ENCODE results near the gene BDNF. TPM values are rescaled to one million over a fixed set of nuclear protein-coding genes. Genes with fewer than 3 reads are reported as not detected.

The BDNF gene
- total RNA-seq, 1 donor from 2014 or later: 0.79 TPM

DNA sequence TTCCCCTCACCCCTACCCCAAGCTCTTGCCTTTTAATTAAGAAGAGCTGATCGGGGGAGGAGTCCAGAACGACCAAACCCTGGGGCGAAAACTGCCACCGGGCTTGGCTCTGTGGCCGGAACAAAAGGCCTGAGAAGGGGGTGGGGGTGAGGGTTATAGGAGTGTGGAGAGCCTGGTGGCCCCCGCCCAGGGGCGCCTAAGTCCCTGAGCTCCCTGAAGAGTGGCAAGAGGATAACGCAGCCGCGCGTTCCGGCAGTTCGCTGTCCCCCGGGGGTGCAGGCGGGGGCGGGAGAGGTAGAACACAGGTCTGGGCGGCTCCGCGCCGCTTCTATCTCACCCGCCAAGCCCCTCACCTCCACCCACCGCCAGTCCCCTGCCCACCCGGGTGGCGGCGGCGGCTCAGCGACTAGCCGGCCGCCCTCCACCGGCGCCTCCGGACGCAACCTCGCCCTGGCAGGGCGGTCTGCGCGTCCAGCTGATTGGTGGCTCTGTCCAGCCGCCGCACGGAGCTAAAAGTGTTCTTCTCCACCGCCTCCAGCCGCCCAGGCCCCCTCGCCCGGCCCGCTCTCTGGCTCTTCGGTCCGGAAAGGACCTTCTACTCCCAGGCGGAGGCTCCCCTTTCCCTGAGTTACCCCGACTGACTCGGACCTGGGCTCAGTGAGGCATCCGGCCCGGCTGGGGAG is 18.7 kb upstream of the BDNF start:
- Histone ChIP-seq H3K4me3 (ENCODE audit: low read depth, low read length) (peak overlapping the region; percentile 36), H3K27me3 (ENCODE audit: control insufficient read depth, insufficient read depth, low read length) (peaks cover 38% of the 10 kb centered on the region), H3K36me3 (ENCODE audit: control insufficient read depth, insufficient read depth, low read length) (no peaks in the 10 kb centered on the region)
- TF ChIP-seq, protein P1, sequence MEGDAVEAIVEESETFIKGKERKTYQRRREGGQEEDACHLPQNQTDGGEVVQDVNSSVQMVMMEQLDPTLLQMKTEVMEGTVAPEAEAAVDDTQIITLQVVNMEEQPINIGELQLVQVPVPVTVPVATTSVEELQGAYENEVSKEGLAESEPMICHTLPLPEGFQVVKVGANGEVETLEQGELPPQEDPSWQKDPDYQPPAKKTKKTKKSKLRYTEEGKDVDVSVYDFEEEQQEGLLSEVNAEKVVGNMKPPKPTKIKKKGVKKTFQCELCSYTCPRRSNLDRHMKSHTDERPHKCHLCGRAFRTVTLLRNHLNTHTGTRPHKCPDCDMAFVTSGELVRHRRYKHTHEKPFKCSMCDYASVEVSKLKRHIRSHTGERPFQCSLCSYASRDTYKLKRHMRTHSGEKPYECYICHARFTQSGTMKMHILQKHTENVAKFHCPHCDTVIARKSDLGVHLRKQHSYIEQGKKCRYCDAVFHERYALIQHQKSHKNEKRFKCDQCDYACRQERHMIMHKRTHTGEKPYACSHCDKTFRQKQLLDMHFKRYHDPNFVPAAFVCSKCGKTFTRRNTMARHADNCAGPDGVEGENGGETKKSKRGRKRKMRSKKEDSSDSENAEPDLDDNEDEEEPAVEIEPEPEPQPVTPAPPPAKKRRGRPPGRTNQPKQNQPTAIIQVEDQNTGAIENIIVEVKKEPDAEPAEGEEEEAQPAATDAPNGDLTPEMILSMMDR (IDR thresholded peaks at IDR 0.05; ENCODE audit: insufficient read depth, low read length, severe bottlenecking): no peak
- DNase-seq (ENCODE audit: low read depth): no peak
- no peak for FAIRE-seq

- no peak for FAIRE-seq
- peak; percentile 16 for DNase-seq (ENCODE audit: low read depth)
- TF ChIP-seq, protein P1 (IDR thresholded peaks at IDR 0.05; ENCODE audit: insufficient read depth, low read length, severe bottlenecking): no peak
- H3K4me3 ChIP-seq (ENCODE audit: low read depth, low read length): peak overlapping the region; percentile 36
- H3K36me3 ChIP-seq (ENCODE audit: control insufficient read depth, insufficient read depth, low read length): no peaks in the 10 kb centered on the region
- peaks cover 36% of the 10 kb centered on the region for H3K27me3 ChIP-seq (ENCODE audit: control insufficient read depth, insufficient read depth, low read length)
These were observed 18.1 kb upstream of the BDNF start for GRCh38 chr11:27718346-27718862.

DNA sequence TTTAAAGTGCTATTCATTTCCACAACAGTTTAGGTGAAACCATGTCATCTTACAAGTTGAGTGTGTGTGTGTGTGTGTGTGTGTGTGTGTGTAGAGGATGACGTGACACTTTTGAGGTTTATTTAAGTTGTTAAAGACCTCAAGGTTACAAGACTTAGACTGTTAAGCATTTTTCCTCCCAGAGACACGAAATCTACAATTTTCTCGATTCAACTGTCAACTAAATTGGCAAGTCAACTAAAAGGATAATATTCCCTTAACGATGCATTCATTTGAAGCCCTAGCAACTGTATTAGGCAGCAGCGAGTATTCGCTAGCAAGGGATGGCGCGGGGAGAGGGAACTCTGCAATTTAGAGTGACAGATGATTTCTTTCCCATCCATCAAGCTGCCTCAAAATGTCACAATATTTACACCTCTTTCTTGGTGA is 17.6 kb upstream of the BDNF start:
- peak overlapping the region; percentile 36 for H3K4me3 ChIP-seq (ENCODE audit: low read depth, low read length)
- no peak for FAIRE-seq
- no peak for DNase-seq (ENCODE audit: low read depth)
- TF ChIP-seq, protein P1 (IDR thresholded peaks at IDR 0.05; ENCODE audit: insufficient read depth, low read length, severe bottlenecking): no peak
- peaks cover 31% of the 10 kb centered on the region for H3K27me3 ChIP-seq (ENCODE audit: control insufficient read depth, insufficient read depth, low read length)
- no peaks in the 10 kb centered on the region for H3K36me3 ChIP-seq (ENCODE audit: control insufficient read depth, insufficient read depth, low read length)

GRCh38 chr11:27717377-27717776 is 17.1 kb upstream of the BDNF start:
- TF ChIP-seq, protein P1 (IDR thresholded peaks at IDR 0.05; ENCODE audit: insufficient read depth, low read length, severe bottlenecking): no peak
- H3K4me3 ChIP-seq (ENCODE audit: low read depth, low read length): no peak overlapping the region
- no peak for DNase-seq (ENCODE audit: low read depth)
- FAIRE-seq: no peak
- H3K27me3 ChIP-seq (ENCODE audit: control insufficient read depth, insufficient read depth, low read length): peaks cover 28% of the 10 kb centered on the region
- no peaks in the 10 kb centered on the region for H3K36me3 ChIP-seq (ENCODE audit: control insufficient read depth, insufficient read depth, low read length)

- no peak for FAIRE-seq
- H3K36me3 ChIP-seq (ENCODE audit: control insufficient read depth, insufficient read depth, low read length): no peaks in the 10 kb centered on the region
- H3K4me3 ChIP-seq (ENCODE audit: low read depth, low read length): no peak overlapping the region
- peaks cover 25% of the 10 kb centered on the region for H3K27me3 ChIP-seq (ENCODE audit: control insufficient read depth, insufficient read depth, low read length)
- no peak for DNase-seq (ENCODE audit: low read depth)
- TF ChIP-seq, protein P1 (IDR thresholded peaks at IDR 0.05; ENCODE audit: insufficient read depth, low read length, severe bottlenecking): no peak
These were observed 16.6 kb upstream of the BDNF start for GRCh38 chr11:27716835-27717234.
